ENCODE measurements around the gene BACH2. TPM values are rescaled to one million over a fixed set of nuclear protein-coding genes. Genes with fewer than 3 reads are reported as not detected.

Gene BACH2
- total and polyA plus RNA-seq, 7 donors: under 0.01 to 5.6 (median 1.4) TPM

DNA sequence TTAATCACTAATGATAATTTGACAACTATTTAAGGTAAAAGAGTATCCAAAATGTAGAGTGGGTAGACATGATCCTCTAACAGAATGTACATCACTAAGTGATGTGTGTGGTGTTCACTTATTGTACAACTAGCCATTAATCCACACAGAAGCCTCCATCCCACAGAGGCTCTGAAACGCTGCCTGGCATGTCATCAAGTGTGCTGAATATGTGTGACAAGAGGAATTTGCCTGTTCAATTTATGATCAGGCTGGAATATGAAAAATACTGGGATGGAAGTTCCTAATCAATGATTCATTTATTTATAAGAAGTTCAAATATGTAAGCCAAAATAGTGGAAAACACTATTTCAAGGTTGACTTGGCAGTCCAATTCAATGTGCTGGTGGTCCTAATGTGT lies 72.4 kb downstream of the BACH2 start:
- 82 to 84% methylated on average over 1 of the region's 1 CpG for WGBS, 2 donors
- peaks cover 0 to 8% (median 0%) of the 10 kb centered on the region in 4 donors for H3K9me3 ChIP-seq
- peaks cover 0 to 19% (median 4%) of the 10 kb centered on the region in 4 donors for H3K4me1 ChIP-seq
- TF ChIP-seq POLR2A (IDR thresholded peaks at IDR 0.05): no peak
- TF ChIP-seq EP300 (IDR thresholded peaks at IDR 0.05): no peak
- TF ChIP-seq, protein P1, sequence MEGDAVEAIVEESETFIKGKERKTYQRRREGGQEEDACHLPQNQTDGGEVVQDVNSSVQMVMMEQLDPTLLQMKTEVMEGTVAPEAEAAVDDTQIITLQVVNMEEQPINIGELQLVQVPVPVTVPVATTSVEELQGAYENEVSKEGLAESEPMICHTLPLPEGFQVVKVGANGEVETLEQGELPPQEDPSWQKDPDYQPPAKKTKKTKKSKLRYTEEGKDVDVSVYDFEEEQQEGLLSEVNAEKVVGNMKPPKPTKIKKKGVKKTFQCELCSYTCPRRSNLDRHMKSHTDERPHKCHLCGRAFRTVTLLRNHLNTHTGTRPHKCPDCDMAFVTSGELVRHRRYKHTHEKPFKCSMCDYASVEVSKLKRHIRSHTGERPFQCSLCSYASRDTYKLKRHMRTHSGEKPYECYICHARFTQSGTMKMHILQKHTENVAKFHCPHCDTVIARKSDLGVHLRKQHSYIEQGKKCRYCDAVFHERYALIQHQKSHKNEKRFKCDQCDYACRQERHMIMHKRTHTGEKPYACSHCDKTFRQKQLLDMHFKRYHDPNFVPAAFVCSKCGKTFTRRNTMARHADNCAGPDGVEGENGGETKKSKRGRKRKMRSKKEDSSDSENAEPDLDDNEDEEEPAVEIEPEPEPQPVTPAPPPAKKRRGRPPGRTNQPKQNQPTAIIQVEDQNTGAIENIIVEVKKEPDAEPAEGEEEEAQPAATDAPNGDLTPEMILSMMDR (IDR thresholded peaks at IDR 0.05): no peak
- TF ChIP-seq POLR2AphosphoS5 (IDR thresholded peaks at IDR 0.05): no peak
- no peak overlapping the region for H3K4me3 ChIP-seq
- no peak overlapping the region for H3K27ac ChIP-seq
- H3K36me3 ChIP-seq: no peaks in the 10 kb centered on the region
- no peak for DNase-seq
- no peaks in the 10 kb centered on the region for H3K27me3 ChIP-seq
- intact Hi-C loops (cut with DNase I): no loop called here

DNA sequence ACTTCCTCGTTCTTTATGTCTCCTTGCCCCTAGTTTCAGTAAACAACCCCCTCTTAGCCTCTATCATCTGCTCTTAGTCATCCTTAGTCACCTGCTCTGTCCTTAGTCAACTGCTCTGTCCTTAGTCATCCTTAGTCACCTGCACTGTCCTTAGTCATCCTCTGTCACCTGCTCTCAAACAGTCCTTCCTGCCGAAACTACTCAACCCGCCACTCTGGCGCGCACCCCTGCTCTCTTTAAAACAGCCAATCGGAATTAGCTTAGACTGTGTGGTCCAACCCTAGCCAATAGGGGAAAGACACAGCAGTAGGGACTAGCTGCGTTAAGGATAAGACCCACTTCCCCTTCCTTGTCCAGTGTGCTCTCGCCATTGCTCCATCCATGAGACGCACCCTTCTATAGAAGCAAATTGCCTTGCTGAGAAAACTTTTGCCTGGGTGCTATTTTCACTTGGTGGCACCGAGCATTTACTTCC lies 73.9 kb downstream of the BACH2 start:
- intact Hi-C loops (cut with DNase I): no loop called here
- TF ChIP-seq EP300 (IDR thresholded peaks at IDR 0.05) (no peak), POLR2AphosphoS5 (IDR thresholded peaks at IDR 0.05) (no peak), POLR2A (IDR thresholded peaks at IDR 0.05) (no peak)
- TF ChIP-seq, protein P1 (IDR thresholded peaks at IDR 0.05): no peak

DNA sequence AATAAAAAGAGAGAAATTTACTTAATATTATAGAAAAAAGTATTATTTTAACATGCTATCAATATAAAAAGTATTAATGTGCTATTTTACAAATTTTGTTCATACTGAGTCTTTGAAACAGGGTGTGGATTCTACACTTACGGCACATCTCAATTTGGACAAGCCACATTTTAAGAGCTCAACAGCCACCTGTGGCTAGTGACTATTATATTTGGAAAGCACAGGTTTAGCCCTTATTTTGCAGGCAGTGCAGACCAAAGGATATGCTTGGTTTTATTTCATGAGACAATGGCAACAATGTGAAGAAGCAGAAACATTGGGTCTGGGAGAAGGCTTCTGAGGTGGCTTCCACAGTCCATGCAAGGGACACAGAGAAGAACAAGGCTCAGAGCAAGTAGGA lies 74.6 kb downstream of the BACH2 start:
- TF ChIP-seq EP300 (IDR thresholded peaks at IDR 0.05): no peak
- TF ChIP-seq POLR2AphosphoS5 (IDR thresholded peaks at IDR 0.05): no peak
- H3K9me3 ChIP-seq: peaks cover 0 to 8% (median 0%) of the 10 kb centered on the region in 4 donors
- WGBS, 2 donors: 96% methylated on average over 1 of the region's 1 CpG
- H3K4me1 ChIP-seq: peaks cover 0 to 26% (median 17%) of the 10 kb centered on the region in 4 donors
- H3K27ac ChIP-seq: no peak overlapping the region
- H3K4me3 ChIP-seq: no peak overlapping the region
- no peaks in the 10 kb centered on the region for H3K36me3 ChIP-seq
- H3K27me3 ChIP-seq: no peaks in the 10 kb centered on the region
- no peak for DNase-seq
- intact Hi-C loops (cut with DNase I): no loop called here

More for the DNA sequence above, 73.9 kb downstream of the BACH2 start:
- H3K4me1 ChIP-seq: peaks cover 0 to 29% (median 11%) of the 10 kb centered on the region in 4 donors
- H3K27me3 ChIP-seq: no peaks in the 10 kb centered on the region
- WGBS, 2 donors: 90 to 92% methylated on average over 10 of the region's 10 CpGs
- peaks cover 0 to 8% (median 0%) of the 10 kb centered on the region in 4 donors for H3K9me3 ChIP-seq
- H3K4me3 ChIP-seq: no peak overlapping the region
- no peaks in the 10 kb centered on the region for H3K36me3 ChIP-seq
- DNase-seq: no peak
- no peak overlapping the region for H3K27ac ChIP-seq

DNA sequence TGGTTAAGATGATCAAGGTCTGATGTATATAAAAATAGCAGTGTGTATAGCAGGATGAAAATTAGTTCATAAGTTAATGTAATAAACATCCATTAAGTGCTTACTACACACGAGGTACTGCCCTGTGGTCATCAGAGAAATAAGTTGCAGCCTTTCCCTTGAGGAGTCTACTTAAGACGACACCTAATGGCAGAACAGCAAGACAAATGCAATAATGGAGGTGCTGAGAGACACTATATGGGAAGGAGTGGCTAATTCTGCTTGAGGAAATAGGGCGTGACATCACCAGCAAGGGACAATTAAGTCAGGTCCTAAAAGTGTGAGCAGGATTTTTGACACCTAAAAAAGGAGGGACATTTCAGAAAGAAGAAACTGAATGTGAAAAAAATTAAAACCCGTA lies 75.2 kb downstream of the BACH2 start:
- peaks cover 0 to 8% (median 0%) of the 10 kb centered on the region in 4 donors for H3K9me3 ChIP-seq
- H3K27me3 ChIP-seq: no peaks in the 10 kb centered on the region
- H3K36me3 ChIP-seq: no peaks in the 10 kb centered on the region
- intact Hi-C loops (cut with DNase I): no loop called here
- H3K27ac ChIP-seq: no peak overlapping the region
- TF ChIP-seq EP300 (IDR thresholded peaks at IDR 0.05): no peak
- no peak for TF ChIP-seq POLR2AphosphoS5 (IDR thresholded peaks at IDR 0.05)
- TF ChIP-seq, protein P1 (IDR thresholded peaks at IDR 0.05): no peak
- no peak for TF ChIP-seq POLR2A (IDR thresholded peaks at IDR 0.05)
- no peak for DNase-seq
- H3K4me1 ChIP-seq: peaks cover 0 to 25% (median 17%) of the 10 kb centered on the region in 4 donors
- H3K4me3 ChIP-seq: no peak overlapping the region
- 90 to 92% methylated on average over 4 of the region's 4 CpGs for WGBS, 2 donors

DNA sequence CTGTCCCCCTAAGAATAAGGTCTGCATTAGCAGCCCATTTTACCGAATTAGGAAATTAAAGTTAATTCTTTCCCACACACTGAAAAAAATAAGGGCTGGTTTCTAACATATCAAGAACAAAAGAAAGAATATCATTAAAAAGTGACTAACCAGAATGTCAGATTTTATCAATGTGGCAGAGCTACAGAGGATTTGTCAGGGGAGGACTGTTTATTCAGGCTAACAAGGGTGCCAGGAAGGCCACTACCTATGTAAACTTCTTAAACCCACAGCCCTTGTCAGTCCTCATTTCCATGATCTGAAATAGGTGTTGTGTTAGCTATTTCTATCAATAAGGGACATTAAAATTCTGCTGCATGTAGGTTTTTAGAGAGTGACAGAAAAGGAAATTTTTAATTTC lies 76.4 kb downstream of the BACH2 start:
- no peaks in the 10 kb centered on the region for H3K36me3 ChIP-seq
- no peaks in the 10 kb centered on the region for H3K27me3 ChIP-seq
- intact Hi-C loops (cut with DNase I): no loop called here
- H3K9me3 ChIP-seq: peaks cover 0 to 8% (median 0%) of the 10 kb centered on the region in 4 donors
- peak overlapping the region in 1 of 4 donors; percentile 90 for H3K27ac ChIP-seq
- TF ChIP-seq POLR2A (IDR thresholded peaks at IDR 0.05): no peak
- H3K4me3 ChIP-seq: no peak overlapping the region
- no peak for DNase-seq
- H3K4me1 ChIP-seq: peaks cover 0 to 33% (median 21%) of the 10 kb centered on the region in 4 donors
- WGBS, 2 donors: 79 to 91% methylated on average over 1 of the region's 1 CpG
